ENCODE measurements around the gene POLD1.

DNA sequence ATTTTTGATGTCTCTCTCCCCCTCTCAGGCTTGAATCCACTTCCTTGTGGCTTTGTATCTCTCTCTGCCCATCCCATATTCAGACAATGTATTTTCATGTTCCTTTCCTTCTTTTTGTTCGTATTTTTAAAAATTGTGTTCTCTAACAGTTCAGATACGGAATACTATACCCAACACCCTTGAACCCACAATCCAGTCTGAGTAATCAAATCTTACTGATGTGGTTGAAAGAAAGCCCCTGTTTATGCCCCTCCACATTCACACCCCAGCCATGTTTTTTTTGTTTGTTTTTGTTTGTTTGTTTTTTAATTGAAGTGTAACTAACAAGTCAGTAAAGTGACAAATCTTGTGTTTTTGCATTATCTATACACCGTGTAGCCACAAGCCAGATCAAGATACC is 36.0 kb downstream of the POLD1 start:
- TF ChIP-seq POLR2AphosphoS5 (IDR thresholded peaks at IDR 0.05; ENCODE audit: insufficient read depth, low read depth, low read length) (no peak), EZH2 (IDR thresholded peaks at IDR 0.05; ENCODE audit: borderline replicate concordance, low read depth, low read length, severe bottlenecking) (no peak), POLR2A (IDR thresholded peaks at IDR 0.05; ENCODE audit: low read depth, low read length) (no peak), GATA2 (IDR thresholded peaks at IDR 0.05; ENCODE audit: insufficient read depth, insufficient read length, low read depth, low read length) (no peak)
- TF ChIP-seq, protein P1, sequence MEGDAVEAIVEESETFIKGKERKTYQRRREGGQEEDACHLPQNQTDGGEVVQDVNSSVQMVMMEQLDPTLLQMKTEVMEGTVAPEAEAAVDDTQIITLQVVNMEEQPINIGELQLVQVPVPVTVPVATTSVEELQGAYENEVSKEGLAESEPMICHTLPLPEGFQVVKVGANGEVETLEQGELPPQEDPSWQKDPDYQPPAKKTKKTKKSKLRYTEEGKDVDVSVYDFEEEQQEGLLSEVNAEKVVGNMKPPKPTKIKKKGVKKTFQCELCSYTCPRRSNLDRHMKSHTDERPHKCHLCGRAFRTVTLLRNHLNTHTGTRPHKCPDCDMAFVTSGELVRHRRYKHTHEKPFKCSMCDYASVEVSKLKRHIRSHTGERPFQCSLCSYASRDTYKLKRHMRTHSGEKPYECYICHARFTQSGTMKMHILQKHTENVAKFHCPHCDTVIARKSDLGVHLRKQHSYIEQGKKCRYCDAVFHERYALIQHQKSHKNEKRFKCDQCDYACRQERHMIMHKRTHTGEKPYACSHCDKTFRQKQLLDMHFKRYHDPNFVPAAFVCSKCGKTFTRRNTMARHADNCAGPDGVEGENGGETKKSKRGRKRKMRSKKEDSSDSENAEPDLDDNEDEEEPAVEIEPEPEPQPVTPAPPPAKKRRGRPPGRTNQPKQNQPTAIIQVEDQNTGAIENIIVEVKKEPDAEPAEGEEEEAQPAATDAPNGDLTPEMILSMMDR (IDR thresholded peaks at IDR 0.05; ENCODE audit: extremely low read depth in 1 of 2, insufficient read depth in 1 of 2, low read depth in 1 of 2, low read length in 2 of 2), result no peak
- TF ChIP-seq, protein P2, sequence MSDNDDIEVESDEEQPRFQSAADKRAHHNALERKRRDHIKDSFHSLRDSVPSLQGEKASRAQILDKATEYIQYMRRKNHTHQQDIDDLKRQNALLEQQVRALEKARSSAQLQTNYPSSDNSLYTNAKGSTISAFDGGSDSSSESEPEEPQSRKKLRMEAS (IDR thresholded peaks at IDR 0.05; ENCODE audit: insufficient read depth, insufficient read length), result no peak
